Erythroblast (primary cell): ENCODE data around the gene ZNF438.

Experiments
- GATA1 ChIP-seq: IDR thresholded peaks from 2 replicates; pipeline ENCODE4 v1.6.1; 2011; ENCODE audit warnings: low read depth, mild to moderate bottlenecking, control low read depth, low read length, moderate library complexity
- POLR2A ChIP-seq: IDR thresholded peaks from 2 replicates; pipeline ENCODE4 v1.6.1; 2011; ENCODE audit warnings: mild to moderate bottlenecking, low read length

GRCh38 chr10:31075881-31076609 is 44.4 kb upstream of the ZNF438 start:
- no peak for TF ChIP-seq POLR2A
- TF ChIP-seq GATA1: no peak
